HG03460 (cell line): Measurements from ENCODE around the gene NTN5.
A peak's percentile ranks its signal among the peaks of the same experiment; 100 is the strongest.
"Not testable (repeated sequence)": the region's sequence is repeated elsewhere in the genome, so short reads cannot be mapped to it uniquely, and the experiment has no call there.

Source experiments
- ATAC-seq: cut with Tn5 transposase; IDR thresholded peaks from one replicate; pipeline ENCODE4 v1.9.1; 2021; ENCODE audit not compliant: unreplicated experiment

Gene NTN5, protein sequence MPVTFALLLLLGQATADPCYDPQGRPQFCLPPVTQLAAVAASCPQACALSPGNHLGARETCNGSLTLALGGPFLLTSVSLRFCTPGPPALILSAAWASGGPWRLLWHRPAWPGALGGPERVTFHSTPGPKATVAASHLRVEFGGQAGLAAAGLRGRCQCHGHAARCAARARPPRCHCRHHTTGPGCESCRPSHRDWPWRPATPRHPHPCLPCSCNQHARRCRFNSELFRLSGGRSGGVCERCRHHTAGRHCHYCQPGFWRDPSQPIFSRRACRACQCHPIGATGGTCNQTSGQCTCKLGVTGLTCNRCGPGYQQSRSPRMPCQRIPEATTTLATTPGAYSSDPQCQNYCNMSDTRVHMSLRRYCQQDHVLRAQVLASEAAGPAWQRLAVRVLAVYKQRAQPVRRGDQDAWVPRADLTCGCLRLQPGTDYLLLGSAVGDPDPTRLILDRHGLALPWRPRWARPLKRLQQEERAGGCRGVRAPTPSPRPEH

DNA sequence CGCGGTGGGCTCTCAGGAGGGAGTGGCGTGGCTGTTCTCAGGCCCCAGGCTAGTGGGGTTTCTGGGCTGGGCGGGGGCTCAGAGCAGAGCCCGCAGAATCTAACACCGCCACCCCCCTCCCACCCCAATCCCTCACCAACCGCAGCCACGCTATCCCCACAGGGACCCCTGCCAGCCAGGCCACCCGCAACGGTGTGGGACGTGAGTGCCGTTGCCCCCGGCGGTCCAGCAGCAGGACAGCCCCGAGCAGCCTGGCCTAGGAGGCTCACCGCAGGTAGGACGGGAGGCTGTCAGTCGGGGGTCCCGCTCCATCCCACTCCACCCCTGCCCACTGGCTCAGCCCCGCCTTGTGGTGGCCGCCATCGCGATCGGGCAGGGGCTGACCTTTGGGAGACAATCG is at the start of gene NTN5:
TSS of gene NTN5 (minus strand) at position 24 of the 400 bp plus-strand sequence. CDS start 2,031 bp downstream, outside the sequence.
- ATAC-seq: no peak

DNA sequence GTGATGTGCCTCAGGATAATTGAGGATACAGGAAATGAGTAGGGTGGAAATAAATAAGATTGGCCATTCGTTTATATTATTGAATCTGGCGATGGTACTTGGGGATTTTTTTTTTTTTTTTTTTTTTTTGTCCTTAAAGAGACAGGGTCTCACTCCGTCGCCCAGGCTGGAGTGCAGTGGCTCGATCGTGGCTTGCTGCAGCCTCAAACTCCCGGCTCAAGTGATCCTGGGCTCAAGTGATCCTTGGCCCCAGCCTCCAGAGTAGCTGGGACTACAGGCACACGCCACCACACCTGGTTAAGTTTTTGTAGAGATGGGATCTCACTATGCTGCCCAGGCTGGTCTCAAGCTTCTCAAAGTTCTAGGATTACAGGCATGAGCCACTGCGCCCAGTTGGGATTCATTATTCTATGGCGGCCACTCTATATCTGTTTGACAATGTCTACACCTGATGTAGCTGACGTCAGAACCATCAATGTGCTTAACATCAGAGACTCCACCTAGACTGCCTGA is 49.4 kb upstream of the NTN5 start:
- ATAC-seq: no peak

GRCh38 chr19:48720613-48721296 is 47.9 kb upstream of the NTN5 start:
- ATAC-seq: peak; percentile 77

- ATAC-seq: peak; percentile 4
Observed at GRCh38 chr19:48720251-48720612, 47.4 kb upstream of the NTN5 start.

- no peak for ATAC-seq
Observed at GRCh38 chr19:48719263-48720171, 46.7 kb upstream of the NTN5 start, which contains the start of gene MAMSTR. TSS of gene MAMSTR (minus strand) at chr19:48719725. CDS start at chr19:48719031, 694 bp downstream.

DNA sequence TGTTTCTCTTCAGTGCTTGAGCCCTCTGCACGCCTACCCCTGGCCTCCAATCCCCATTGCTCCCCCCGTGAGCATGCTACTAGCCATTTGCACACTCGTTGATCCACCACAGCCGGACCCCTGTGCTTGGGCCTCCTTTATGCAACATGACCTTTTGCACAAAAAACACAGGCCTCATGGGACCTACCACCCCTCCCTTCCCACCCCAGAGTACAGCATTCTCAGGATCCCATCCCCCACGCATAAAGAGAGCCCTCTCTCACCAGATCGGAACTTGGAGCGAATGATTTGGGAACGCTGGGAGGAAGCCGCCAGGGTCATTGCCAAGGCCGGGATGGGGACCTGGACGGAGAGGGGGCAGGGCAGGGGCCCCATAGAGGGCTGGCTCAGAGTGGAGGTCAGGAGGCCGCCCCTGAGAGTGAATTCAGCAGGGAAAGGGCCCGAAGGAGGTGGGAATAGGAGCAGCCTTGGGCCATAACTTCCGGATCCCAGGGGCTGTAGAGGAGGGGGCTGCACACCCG is 46.0 kb upstream of the NTN5 start:
- no peak for ATAC-seq

DNA sequence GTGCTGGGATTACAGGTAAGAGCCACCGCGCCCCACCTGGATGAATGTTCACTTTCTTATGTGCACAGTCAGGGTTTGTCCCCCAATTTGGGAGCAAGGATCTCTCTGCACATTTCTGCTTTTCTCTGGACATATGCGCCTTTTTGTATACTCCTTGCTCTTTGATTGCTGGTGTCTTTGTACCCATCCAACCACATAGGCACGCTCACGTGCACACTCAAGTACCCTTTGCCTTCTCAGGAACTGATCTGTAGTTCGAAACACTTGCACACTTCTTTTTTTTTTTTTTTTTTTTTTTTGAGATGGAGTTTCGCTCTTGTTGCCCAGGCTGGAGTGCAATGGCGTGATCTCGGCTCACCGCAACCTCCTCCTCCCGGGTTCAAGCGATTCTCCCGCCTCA is 45.3 kb upstream of the NTN5 start:
- ATAC-seq: not testable (repeated sequence)

DNA sequence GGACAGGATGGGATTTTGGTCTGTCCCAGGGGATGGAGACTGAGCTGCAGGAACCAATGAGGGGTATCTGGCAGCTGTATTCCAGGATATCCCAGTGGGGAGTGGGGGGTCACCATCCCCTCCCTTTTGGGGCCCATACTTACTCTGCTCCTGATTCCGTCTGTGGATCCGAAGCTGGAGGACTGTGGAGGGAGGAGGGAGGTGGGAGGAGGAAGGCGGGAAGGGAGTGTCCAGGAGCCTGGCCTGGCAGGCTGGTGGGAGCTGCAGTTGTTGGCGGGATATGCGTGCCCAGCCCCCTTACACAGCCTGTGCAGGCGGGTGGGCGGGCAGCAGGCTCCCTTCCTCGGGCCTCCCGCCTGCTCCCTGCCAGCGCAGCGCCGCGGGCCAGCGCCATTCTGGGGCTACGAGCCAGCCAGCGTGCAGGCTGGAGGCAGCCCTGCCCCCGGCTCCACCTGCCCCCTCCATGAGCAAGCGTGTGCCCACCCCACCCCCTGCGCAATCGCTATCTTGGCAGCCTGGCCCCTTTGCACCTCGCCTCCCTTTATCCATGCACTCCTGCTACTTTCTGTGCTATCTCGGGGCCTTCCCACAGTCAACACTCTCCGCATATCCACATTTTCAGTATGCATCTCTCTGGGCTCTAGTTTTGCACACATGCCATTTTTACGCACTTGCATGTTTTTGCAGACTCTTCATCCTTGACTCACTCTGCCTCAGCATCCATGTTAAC is 43.9 kb upstream of the NTN5 start:
- no peak for ATAC-seq

DNA sequence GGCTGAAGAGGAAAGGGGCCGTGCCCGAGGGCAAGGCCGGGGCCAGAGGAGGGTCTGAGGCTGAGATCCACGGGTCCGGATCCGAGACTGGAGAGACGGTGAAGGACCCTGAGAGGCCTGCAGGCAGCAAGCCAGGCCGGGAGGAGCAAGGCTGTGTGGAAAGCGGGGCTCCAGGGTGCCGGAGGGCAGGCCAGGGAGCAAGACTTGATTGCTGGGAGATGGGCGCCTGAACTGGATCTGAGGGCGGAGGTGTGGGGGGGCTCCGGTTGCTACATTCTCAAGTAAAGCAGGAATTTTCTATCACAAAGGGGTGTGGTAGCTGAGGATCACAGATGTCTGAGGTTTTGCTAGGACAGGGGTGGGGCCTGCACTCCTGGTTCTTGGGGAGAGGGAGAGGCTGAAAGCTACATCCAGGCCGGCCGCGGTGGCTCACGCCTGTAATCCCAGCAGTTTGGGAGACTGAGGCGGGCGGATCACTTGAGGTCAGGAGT is 42.9 kb upstream of the NTN5 start:
- ATAC-seq: no peak

- no peak for ATAC-seq
Observed at GRCh38 chr19:48714759-48715675, 42.2 kb upstream of the NTN5 start.

GRCh38 chr19:48713864-48714755 is 41.3 kb upstream of the NTN5 start:
- peak; percentile 86 for ATAC-seq

DNA sequence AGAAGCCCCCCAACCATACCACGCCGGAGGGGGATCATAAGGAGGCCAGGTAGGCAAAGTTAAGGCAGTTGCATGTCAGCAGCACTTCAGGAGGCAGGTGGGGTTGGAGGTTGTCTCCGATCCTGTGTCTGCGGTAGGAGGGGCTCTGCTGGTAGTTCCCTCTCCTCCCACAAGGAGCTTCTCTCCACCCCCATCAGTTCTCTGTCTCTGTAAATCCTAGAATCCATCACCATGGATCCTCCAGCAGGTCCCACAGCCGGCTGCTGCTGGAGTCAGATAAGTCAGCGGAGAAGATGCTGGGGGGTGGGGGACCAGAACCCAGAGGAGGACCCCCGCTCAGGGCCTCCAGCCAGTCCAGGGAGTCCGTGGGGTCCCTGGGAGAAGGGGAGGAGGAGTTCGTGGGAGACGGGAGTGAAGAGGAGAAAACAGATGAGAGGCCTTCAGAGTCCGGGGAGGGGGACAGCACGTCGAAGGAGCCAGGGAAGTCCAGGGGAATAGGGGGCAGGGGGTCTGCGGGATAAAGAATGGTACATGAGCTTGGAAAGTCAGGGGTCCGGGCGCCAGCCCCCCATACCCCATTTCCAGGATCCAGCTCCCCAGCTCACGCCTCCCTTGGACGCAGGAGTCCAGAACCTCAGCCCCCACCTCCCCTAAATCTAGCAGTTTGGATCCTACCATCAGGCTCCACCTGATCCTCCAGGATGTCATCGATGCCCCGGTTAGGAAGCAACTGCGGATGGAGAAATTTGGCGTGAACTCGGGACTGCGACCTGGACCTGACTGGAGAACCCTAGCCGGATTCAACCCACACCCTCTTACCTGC is 40.4 kb upstream of the NTN5 start:
- no peak for ATAC-seq

GRCh38 chr19:48711106-48711662 is 38.4 kb upstream of the NTN5 start:
- no peak for ATAC-seq

GRCh38 chr19:48708471-48708870 is 35.7 kb upstream of the NTN5 start:
- ATAC-seq: no peak

GRCh38 chr19:48705431-48705830 is 32.6 kb upstream of the NTN5 start:
- no peak for ATAC-seq

DNA sequence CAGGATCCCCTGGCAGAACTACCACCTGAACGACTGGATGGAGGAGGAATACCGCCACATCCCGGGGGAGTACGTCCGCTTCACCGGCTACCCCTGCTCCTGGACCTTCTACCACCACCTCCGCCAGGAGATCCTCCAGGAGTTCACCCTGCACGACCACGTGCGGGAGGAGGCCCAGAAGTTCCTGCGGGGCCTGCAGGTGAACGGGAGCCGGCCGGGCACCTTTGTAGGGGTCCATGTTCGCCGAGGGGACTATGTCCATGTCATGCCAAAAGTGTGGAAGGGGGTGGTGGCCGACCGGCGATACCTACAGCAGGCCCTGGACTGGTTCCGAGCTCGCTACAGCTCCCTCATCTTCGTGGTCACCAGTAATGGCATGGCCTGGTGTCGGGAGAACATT is 30.5 kb upstream of the NTN5 start:
- no peak for ATAC-seq

GRCh38 chr19:48702701-48703100 is 29.9 kb upstream of the NTN5 start:
- ATAC-seq: no peak
